ELF-1 (cell line): ENCODE measurements around the gene IZUMO3.
A peak's percentile ranks its signal among the peaks of the same experiment; 100 is the strongest.

Experiments
- DNase-seq: peaks from one replicate; pipeline ENCODE4 v3.0.0-alpha.2; 2016; ENCODE audit warnings: low read depth, low spot score

Gene IZUMO3, protein sequence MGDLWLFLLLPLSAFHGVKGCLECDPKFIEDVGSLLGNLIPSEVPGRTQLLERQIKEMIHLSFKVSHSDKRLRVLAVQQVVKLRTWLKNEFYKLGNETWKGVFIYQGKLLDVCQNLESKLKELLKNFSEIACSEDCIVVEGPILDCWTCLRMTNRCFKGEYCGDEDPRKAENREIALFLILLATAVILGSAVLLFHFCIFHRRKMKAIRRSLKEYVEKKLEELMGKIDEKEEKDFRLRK

DNA sequence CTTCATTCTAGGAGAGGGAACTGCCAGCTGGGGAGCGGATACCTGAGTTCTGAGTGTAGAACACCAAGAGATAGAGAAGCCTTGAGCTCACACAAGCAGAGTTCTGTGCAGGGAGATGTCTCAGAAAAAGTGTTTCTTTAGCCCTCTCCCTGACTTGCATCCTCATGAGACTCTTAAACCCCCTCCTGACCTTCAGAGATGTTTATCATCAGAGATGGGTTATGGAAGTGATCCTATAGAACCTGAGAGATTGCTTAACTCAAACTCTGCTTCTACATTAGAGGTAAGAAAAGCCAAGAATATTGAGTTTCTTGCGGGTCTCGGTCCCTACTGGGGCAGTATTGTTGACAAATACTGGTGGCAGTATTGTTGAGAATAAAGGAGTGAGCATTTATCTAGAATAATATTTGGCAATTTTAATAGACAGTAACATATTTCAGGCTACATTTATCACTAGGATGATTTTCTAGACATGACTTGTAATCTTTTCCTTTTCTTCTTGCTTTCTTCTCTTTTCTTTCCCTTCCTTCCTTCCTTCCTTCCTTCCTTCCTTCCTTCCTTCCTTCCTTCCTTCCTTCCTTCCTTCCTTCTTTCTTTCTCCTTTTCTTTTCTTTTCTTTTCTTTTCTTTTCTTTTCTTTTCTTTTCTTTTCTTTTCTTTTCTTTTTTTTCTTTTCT is at the start of gene IZUMO3:
TSS of gene IZUMO3 (minus strand) at position 51 of the 676 bp plus-strand sequence. CDS start 248 bp downstream, outside the sequence.
- DNase-seq = no peak

DNA sequence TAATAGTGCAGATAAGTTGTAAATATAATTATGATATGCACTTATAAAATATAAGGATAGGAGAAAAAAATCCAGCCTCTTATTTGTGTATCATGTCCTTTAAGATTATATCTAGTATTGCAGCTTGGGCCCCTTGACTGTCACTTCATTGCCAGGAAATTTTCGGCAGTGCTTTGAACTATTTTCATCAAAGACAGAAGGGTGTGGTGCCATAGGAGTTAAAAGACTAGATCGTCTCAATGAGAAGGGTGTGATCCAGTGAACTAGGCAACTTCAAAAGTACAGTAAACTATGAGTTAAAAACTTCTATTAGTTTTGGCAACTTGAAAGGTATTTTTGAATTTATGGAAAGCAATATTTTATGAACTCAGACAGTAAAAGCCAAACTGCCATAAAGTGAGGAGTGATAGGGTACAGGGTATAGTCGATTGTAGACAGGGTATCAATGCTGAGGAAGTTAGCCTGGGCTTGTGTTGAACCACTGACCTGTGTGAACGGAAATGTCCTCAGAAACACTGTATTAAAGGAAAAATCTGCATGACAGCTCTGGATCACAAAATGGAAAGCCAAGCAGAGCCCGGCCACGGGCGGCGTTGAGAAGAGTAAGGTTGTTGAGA is 48.6 kb upstream of the IZUMO3 start:
- no peak for DNase-seq

DNA sequence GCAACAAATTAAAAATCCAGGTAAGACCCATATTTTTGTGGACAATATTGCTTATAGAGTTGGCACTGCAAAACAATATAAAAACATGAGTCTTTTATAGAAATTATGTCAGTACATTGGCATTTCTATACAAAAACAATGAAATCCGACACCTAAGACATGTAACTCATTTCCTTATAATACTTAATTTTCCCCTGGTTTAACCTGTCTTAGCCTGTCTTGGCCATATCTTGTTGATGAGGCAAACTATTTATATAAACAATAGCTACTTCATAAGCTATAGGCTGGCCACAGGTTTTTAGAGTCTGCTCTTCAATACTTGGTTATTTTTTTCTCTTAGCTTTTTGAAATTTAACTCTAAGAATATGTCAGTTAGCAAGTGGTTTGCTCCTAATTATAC is 44.7 kb upstream of the IZUMO3 start:
- no peak for DNase-seq

DNA sequence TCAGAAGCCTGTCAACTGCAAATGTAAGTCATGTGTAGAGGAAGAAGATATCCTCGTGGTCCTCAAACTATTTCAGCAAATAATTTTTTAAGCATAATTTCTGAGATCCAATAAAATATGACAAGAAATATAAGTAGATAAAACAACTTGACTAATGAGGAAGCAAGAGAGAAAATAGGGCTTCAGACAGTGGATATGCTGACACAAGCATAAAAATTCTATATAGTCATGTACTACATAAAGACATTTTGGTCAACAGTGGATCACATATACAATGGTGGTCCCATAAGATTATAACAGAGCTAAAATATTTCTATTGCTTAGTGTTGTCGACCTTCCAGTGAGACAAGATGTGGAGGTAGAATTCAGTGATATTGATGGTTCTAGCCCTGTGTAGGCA is 42.2 kb upstream of the IZUMO3 start:
- DNase-seq = no peak

DNA sequence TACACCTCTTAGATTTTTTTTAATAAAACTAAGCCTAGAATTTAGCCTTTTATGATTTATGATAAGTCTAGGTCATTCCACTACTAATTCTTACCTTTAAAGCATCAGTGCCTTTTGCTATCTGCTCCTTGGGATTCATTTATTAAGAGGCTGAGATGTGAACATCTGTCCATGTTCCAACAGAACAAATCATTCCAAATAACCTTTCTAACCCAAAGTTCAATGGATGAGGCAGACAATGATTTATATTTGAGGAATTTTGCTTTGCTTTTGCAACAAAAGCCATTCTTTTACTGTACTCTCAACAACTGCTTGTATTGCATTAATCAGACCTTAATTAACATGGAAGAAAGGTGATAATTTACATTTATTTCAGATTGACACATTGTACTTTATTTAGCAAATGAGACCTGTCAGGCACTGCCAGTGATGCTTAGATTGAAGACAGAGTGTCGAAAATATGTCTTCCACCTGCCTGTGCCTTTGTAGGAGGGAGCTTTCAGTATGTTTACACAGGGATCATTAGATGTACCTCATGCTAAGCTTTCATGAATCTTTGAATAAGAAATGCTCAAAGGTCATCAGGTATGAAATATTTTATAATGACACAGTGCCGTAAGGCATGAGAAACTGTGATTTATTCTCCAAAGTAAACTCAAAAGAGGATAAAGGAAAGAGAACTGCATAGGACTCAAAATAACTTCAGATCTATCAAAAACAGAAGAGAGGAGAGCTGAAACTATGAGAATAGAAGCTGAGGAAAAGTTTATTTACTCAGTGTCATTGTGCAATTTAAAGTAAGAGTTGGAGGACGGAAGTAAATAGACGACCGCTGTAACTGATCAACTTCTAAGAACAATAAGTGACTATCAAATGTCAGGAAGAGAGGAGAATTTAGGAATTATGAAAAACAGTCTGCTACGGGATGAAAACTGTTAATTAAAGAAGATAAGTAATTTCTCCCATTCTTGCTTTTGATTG is 36.7 kb upstream of the IZUMO3 start:
- no peak for DNase-seq

DNA sequence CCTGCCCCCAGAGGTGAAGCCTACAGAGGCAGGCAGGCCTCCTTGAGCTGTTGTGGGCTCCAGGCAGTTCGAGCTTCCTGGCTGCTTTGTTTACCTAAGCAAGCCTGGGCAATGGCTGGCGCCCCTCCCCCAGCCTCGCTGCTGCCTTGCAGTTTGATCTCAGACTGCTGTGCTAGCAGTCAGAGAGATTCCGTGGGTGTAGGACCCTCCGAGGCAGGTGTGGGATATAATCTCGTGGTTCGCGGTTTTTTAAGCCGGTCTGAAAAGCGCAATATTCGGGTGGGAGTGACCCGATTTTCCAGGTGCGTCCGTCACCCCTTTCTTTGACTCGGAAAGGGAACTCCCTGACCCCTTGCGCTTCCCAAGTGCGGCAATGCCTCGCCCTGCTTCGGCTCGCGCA is 34.3 kb upstream of the IZUMO3 start:
- DNase-seq = peak; percentile 32

DNA sequence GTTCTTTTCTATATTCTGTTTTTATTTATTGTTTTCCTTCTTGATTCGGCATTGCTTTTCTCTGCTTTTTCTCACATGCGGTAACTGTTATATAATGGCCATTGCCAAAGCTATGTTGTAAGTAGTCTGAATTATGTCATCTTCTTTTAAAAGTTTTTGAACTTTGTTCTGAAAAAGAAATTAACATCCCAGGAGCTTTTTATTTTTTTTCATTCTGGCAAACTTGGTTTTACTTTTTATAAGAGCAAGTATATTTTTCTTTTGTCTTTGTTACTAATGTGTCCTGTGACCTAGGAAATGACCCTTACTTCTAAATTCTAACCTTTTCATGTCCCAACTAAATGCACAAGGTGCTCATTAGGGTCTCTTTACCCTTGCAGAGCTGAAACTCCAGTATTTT is 26.7 kb upstream of the IZUMO3 start:
- DNase-seq = no peak

DNA sequence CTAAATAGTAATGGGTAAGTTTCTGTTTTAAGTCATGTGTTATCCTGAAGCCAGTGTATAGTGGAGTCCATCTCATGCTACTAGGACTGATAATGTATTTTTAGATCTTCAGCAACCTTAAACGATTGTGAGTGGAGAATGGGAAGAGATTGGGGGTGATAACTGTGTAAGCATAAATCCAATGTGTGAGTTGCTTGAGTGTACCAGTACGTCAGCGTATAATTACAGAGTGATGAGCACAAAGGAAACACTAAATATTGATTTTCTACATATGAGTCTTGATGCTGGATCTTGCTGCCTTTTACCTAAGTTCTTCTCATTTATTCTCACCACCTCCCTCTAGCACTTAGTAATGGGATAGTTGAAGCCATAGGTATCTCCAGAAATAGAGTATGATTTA is 16.3 kb upstream of the IZUMO3 start:
- DNase-seq = no peak

DNA sequence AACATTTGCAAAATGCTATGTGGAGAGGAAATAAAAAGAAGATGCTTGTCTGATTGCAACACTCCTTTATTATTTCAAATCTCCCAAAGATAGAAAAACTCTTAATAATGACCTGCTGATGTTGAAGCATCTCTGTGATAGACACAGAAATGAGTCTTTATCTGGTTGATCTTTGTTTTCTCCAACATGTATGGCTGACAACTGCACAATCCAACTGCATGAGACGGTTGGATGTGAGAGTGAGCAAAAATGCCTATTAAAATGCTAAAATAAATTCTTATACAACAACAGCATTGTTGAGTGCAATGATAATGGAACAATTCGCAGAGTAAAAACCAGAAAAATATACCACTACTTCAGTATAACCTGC is 7.5 kb upstream of the IZUMO3 start:
- DNase-seq = no peak

DNA sequence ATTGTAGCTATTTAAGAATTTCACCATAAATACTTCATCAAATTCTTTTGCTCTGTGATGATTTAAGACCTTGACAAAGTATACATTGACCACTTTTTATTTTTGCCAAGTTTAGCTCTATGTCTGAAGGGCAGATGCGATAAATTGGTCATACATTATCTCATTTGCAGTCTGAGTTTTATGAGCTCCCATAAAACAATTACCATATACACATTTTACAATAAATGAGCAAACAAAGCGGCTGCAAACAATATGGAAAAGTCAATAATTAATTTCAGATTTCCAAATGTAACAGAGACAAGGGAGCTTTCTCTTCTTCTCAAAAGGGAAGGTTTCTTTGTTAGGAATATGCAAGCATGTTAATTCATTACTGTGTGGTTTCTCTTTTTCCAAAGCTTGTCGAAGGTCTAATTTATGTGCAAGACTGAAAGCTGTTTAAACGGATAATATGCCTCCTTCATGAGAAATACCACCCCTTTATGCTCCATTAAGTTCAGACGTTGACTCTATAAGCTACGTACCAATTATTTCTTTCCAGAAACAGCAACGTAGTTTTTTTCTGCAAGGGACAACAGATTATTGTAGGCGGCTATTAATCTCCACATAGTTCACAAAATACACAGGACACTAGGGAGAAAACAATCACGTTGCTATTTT is 7.0 kb upstream of the IZUMO3 start:
- no peak for DNase-seq

DNA sequence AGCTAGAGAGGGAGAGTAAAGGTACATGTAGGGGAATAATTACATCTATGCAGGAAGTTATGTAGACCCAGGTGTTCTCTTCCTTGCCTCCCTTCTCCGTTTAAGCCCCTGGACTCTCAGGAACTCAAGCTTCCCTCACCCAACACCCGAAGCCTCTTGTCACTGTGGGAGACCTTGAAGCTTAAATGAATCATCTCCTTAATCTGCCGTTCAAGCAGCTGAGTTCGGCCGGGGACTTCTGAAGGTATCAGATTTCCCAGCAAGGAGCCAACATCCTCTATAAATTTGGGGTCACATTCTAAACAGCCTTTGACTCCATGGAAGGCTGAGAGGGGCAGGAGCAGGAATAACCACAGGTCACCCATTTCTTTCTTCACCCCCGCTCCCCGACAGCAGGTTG is 412 bp downstream of the IZUMO3 start:
- DNase-seq = no peak

DNA sequence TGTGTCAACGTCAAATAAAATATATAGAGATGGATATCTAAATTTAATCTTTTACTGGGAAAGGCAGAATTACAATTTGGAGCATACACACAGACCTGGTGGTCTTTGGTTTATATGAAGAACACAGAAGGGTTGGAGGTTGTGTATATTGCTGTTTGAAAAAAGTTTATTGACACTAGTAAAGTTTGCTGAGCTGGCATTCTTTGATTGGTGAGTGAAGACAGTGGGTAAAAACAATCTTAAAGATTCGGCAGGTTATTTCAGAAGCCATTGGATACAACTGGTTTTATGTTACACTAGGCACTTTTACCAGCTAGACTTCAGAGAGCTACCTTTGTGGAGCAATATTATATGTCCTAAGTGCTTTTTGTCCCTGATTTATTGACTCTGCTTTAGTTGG is 27.2 kb downstream of the IZUMO3 start:
- no peak for DNase-seq

DNA sequence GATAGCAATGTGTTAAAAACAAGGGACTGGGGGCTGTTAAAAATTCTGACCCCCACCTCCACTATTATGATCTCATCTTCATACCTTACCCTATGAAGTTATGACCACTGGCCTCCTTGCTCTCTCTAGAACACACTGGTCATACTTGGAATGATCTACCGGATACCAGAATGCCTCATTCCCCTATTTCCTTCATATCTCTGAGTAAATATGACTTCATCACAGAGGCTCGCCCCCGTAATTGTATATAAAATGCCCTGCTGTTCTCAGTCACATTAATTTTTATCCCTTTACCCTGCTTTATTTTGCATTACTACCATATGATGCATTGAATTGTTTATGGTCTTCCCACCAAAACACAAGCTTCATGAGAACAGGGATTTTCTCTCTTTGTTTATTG is 29.2 kb downstream of the IZUMO3 start:
- no peak for DNase-seq

DNA sequence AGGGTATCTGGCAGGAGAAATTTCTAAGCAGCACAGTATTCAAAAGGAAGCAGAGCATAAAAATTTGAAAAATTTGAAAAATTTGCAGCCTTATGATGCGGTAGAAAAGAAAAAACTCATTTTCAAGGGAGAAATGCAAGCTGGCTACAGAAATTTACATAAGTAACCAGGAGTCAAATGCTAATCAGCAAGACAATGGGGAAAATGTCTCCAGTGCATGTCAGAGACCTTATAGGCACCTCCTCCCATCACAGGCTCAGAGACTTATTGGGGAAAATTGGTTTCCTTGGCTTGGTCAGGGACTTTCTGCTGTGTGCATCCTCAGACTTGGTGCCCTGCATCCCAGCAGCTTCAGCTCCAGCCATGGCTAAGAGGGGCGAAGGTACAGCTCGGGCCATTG is 35.8 kb downstream of the IZUMO3 start:
- DNase-seq = no peak

DNA sequence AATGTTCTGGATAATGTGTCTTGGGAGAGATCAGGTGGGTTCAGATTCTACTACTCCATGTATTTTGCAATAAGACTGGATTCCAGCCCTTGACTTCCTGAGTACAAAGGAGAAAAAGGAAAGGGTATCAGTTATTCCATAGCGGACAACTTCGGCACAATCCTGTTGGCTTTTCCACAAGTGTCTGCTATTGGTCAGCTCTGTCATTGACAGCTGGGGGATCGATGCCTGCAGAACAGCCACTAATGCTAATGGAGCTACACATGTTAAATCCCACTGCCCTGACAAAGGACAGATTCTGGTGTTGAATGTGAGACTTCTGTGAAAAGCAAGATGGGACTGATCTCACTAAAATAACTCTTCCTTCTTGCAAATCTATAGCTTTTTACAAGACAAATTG is 41.2 kb downstream of the IZUMO3 start:
- no peak for DNase-seq

DNA sequence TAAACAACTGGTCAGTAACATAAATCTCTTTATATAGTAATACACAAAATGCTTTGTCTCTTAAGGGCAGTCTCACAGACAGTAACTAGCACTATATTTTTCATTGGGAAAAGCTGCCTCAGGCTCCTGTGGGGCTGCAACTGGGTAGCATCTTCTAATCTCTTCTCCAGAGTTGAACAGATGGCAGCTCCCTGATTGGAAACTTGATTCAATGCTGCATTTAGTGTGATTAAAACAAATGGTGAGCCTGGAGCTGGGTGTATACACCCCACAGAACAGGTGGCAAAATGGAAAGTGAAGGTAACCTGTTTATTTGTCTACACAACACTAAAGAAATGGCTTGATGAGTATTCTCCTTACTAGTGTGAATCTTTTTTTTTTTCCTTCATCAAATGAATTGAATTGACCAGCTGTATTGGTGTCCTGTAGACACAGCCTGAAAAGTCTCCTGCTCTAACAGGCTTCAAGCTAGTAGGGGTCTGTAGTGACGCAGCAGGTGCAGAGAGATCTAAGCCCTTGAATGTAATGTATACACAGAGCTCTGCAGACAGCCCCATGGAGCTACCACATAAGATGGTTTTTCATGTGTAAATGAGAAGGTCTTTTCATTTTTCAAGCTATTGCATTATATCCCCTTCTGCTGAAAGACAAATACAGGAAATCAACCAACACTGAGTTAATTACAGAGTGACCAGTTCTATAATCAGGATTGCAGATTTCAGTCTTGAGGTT is 43.3 kb downstream of the IZUMO3 start:
- DNase-seq = no peak

DNA sequence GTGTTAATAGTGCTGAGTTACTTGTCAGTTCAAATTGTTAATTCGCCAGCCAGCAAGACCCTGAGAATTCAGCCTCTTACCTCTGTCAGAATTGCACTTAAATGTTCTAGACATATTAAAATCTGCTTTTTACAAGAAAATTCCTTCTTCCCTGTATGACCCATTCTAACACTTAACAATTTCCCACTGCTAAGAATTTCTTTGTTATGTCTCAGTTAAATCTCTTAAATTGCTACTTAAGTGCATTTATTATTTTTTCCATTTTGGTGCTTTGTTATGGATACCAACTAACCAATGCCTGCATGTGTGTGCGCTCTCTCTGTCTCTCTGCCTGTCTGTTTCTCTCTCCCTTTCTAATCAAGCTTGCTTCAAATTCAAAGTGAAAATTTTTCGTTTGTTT is 44.9 kb downstream of the IZUMO3 start:
- DNase-seq = no peak

DNA sequence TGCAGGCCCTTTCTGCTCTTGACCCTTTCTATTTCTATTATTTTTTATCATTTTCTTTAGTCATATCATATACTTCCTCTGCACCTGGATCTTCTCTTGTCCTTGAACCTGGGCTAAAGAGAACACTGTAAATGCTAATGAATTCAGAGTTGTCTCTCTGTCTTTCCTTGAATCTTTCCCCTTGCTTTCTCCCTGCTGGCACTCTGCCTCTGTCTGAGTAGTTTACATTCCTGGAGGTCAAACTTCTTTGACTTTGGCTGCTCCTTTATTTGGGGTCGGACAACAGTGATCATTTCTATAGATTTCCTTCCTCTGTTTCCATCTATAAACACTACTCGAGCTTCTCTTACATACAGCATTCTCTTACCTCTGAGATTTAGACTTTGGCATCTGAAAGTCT is 47.1 kb downstream of the IZUMO3 start:
- no peak for DNase-seq

DNA sequence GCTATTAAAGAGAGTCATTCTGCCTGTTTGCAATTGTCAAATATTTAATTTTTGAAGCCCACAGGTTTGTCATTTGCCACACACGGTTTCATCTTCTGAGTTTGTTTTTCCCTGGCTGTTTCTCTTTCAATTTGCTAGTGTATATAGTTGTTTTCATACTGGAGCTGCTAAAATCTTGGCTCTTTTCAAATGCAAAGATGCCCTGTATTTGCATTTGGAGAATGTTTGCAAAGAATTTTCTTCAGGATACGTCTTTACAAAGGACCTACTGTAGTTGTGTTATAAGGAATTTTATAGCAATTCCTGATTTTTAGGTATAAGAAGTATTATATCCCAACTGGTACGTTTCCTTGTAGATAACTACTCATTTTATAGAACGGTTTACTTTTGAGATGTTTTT is 48.0 kb downstream of the IZUMO3 start:
- no peak for DNase-seq
